Activated naive CD8-positive, alpha-beta T cell treated with anti-CD3 and anti-CD28 coated beads for 36 hours (primary cell): Measurements from ENCODE around the gene SAP30. TPM values are rescaled to one million over a fixed set of nuclear protein-coding genes. Genes with fewer than 3 reads are reported as not detected.

Experiments used
- DNase-seq: peaks from one replicate; pipeline ENCODE4 v3.0.0; 2021
- H3K27ac Mint-ChIP-seq: one replicate; pipeline ENCODE4 v1.8.0; 2022; ENCODE audit warnings: mild to moderate bottlenecking, moderate library complexity, mixed read lengths
- H3K27me3 Mint-ChIP-seq: one replicate; pipeline ENCODE4 v1.8.0; 2022; ENCODE audit warnings: mild to moderate bottlenecking, mixed read lengths
- H3K36me3 Mint-ChIP-seq: one replicate; pipeline ENCODE4 v1.8.0; 2021; ENCODE audit warnings: mild to moderate bottlenecking, mixed read lengths
- H3K4me1 Mint-ChIP-seq: one replicate; pipeline ENCODE4 v1.8.0; 2021; ENCODE audit warnings: mixed read lengths
- H3K4me3 Mint-ChIP-seq: one replicate; pipeline ENCODE4 v1.8.0; 2022; ENCODE audit warnings: mild to moderate bottlenecking, moderate library complexity, mixed read lengths
- H3K9me3 Mint-ChIP-seq: one replicate; pipeline ENCODE4 v1.8.0; 2022; ENCODE audit warnings: mixed read lengths
- total RNA-seq, 2 experiments: library from RNA; stranded (reverse); gene quantifications; one replicate each; pipeline ENCODE4 v1.2.3, GENCODE V29; 2021

SAP30 gene
- total RNA-seq, 2 experiments from 2014 or later: 24.6 to 25.0 TPM

DNA sequence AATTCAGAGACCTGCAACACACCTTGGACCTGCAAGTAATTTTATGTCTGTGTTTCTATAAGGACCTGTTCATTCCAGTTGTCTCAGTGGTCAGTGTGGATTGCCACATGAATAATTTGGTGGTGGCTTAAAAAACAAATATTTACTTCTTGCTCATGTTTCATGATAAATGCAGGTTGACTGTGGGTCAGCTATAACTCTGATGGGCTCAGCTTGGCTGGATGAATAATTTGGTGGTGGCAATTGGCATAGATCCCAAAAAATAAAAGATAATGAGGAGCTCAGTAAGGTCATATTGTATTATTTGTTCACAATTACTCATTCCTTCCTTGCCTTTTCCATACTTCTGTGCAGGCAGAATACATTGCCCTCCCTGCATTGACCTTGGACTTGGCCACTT, 47.1 kb downstream of the SAP30 start:
- H3K27ac Mint-ChIP-seq: no peak overlapping the region
- no peak overlapping the region for H3K4me3 Mint-ChIP-seq
- H3K9me3 Mint-ChIP-seq: no peaks in the 10 kb centered on the region
- DNase-seq: no peak
- H3K27me3 Mint-ChIP-seq: no peaks in the 10 kb centered on the region
- no peaks in the 10 kb centered on the region for H3K36me3 Mint-ChIP-seq
- H3K4me1 Mint-ChIP-seq: no peaks in the 10 kb centered on the region

DNA sequence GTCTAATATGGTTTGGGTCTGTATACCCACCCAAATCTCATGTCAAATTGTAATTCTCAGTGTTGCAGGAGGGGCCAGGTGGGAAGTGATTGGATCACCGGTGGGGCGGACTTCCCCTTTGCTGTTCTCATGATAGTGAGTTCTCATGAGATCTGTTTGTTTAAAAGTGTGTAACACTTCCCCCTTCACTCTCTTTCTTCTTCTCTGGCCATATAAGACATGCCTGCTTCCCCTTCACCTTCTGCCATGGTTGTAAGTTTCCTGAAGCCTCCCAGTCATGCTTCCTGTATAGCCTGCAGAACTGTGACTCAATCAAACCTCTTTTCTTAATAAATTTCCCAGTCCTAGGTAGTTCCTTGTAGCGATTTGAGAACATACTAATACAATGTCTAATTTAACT, 47.9 kb downstream of the SAP30 start:
- Mint-ChIP-seq H3K27ac (no peak overlapping the region), H3K4me1 (no peaks in the 10 kb centered on the region), H3K4me3 (no peak overlapping the region), H3K9me3 (no peaks in the 10 kb centered on the region), H3K27me3 (no peaks in the 10 kb centered on the region), H3K36me3 (no peaks in the 10 kb centered on the region)
- no peak for DNase-seq

DNA sequence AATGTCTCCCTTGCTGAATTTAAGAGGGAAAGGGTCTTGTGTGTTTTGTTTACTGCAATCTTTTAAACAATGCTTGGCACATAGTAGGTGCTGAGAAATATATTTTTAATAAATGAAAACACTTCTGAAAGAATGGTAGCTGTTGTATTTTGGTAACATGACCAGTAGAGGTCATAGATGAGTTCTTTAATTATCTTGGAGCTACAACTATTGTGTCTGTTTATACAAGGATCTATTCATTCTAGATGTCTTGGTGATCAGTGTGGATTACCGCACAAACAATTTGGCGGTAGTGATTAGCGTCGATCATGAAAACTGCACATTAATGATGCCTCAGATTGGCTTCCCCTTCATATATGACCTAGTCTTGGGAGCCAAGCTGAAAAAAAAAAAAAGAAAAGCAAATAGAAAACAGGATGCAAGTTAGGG, 49.6 kb downstream of the SAP30 start:
- no peaks in the 10 kb centered on the region for H3K36me3 Mint-ChIP-seq
- H3K4me3 Mint-ChIP-seq: no peak overlapping the region
- peaks cover 3% of the 10 kb centered on the region for H3K4me1 Mint-ChIP-seq
- no peaks in the 10 kb centered on the region for H3K27me3 Mint-ChIP-seq
- DNase-seq: no peak
- no peaks in the 10 kb centered on the region for H3K9me3 Mint-ChIP-seq
- H3K27ac Mint-ChIP-seq: no peak overlapping the region

DNA sequence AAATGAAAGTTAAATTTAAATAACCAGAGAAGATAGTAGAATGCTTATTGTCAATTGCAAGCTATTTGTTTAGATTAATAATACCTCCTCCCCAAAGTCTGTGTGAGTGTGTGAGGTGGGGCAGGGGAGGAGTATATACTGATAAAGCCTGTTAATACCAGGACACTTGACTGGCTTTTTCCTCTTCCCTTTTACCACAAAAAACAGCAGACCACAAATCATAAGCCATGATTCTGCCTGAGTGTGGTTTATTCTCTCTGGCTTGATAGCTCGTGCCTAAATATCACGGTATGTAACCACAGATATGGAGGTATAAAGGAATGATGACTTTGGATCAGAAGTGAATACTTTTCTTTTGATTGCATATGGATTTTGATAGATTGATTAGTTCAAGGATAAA, 50.0 kb downstream of the SAP30 start:
- DNase-seq: no peak
- H3K27ac Mint-ChIP-seq: no peak overlapping the region
- H3K9me3 Mint-ChIP-seq: no peaks in the 10 kb centered on the region
- peaks cover 8% of the 10 kb centered on the region for H3K4me1 Mint-ChIP-seq
- no peaks in the 10 kb centered on the region for H3K27me3 Mint-ChIP-seq
- no peaks in the 10 kb centered on the region for H3K36me3 Mint-ChIP-seq
- H3K4me3 Mint-ChIP-seq: no peak overlapping the region

DNA sequence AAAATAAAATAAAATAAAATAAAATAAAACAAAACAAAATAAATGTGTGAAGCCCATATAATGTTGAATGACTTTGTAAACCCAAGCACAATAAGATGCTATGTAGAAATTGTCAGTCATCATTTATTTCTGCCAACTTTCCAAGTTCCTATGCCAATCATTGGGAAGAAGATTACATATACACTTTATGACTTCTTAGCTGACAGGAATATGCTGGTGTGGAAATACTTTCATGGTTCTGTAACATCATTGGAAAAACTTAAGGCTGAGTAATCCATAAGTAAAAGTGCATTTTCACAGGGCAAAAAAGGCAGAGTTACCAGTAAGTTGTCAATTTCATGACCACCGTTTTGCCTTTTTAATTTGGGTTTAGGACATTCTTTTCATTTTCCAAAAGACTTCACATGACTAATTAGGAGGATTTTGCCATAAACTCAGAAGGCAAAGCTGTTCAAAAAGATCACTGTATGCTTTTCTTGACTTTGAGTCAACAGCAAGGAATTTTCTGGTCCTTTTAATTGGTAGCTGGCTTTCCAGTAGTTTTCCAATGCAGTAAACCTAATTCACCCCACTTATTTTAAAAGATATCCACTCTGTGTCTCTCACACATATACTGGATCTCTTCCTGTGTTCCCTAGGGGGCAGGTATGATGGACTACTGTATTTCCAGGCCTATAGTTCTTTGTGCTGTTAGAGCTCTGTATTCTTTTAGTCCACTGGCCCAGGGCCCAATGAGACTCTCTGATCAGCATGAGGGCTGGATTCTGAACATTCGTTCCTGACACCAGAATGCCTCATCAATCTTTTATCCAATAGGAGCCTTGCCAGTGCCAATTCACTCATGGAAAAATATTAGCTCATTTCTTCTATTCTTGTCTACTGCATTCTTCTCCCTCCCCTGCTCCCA, 54.4 kb downstream of the SAP30 start:
- Mint-ChIP-seq H3K27me3 (no peaks in the 10 kb centered on the region), H3K36me3 (no peaks in the 10 kb centered on the region), H3K4me1 (peaks cover 20% of the 10 kb centered on the region), H3K27ac (no peak overlapping the region), H3K4me3 (no peak overlapping the region), H3K9me3 (no peaks in the 10 kb centered on the region)
- DNase-seq: no peak

DNA sequence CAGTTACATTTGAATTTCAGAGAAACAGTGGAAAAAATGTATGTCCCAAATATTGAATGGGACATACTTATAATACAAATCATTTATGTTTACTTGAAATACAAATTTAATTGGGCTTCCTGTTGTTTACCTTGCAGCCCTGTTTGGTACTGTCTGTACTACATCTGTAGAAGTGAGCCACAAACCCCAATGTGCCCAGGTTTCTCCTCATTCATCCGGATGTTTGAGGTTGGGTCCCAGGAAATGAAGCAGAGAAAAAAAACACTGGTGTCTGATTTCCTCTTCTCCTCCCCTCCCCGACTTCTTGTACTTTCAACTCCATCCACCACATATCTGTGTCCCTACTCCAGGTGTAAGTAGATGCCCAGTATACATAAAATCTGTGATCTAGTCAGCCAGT, 55.3 kb downstream of the SAP30 start:
- Mint-ChIP-seq H3K4me3 (no peak overlapping the region), H3K4me1 (peaks cover 20% of the 10 kb centered on the region), H3K9me3 (peaks cover 5% of the 10 kb centered on the region), H3K36me3 (no peaks in the 10 kb centered on the region), H3K27me3 (no peaks in the 10 kb centered on the region), H3K27ac (no peak overlapping the region)
- DNase-seq: no peak

Other genes with a start within 250 kb of the SAP30 start
- gene GALNT7, start 202.1 kb upstream of the SAP30 start, total RNA-seq: 10 to 100 TPM; 14.3 to 14.7 TPM
- gene HMGB2, start 36.6 kb upstream of the SAP30 start, total RNA-seq: 100 to 1,000 TPM; 516 to 518 TPM
- gene SCRG1, start 28.2 kb downstream of the SAP30 start, total RNA-seq: not detected
- not detected for gene HAND2, start 159.3 kb downstream of the SAP30 start, total RNA-seq